Measurements from ENCODE around the gene SPOCK1. TPM values are rescaled to one million over a fixed set of nuclear protein-coding genes. Genes with fewer than 3 reads are reported as not detected.

SPOCK1 gene
- total RNA-seq, 1 donor from 2014 or later, result 6.8 TPM

- FAIRE-seq, result no peak
- Histone ChIP-seq H3K27me3 (ENCODE audit: control insufficient read depth, insufficient read depth, low read length) (no peaks in the 10 kb centered on the region), H3K36me3 (ENCODE audit: control insufficient read depth, insufficient read depth, low read length) (no peaks in the 10 kb centered on the region), H3K4me3 (ENCODE audit: low read depth, low read length) (no peak overlapping the region)
- no peak for DNase-seq (ENCODE audit: low read depth)
- TF ChIP-seq, protein P1, sequence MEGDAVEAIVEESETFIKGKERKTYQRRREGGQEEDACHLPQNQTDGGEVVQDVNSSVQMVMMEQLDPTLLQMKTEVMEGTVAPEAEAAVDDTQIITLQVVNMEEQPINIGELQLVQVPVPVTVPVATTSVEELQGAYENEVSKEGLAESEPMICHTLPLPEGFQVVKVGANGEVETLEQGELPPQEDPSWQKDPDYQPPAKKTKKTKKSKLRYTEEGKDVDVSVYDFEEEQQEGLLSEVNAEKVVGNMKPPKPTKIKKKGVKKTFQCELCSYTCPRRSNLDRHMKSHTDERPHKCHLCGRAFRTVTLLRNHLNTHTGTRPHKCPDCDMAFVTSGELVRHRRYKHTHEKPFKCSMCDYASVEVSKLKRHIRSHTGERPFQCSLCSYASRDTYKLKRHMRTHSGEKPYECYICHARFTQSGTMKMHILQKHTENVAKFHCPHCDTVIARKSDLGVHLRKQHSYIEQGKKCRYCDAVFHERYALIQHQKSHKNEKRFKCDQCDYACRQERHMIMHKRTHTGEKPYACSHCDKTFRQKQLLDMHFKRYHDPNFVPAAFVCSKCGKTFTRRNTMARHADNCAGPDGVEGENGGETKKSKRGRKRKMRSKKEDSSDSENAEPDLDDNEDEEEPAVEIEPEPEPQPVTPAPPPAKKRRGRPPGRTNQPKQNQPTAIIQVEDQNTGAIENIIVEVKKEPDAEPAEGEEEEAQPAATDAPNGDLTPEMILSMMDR (IDR thresholded peaks at IDR 0.05; ENCODE audit: insufficient read depth, low read length, severe bottlenecking), result no peak
Observed at GRCh38 chr5:137082951-137083350, 416.2 kb downstream of the SPOCK1 start.

DNA sequence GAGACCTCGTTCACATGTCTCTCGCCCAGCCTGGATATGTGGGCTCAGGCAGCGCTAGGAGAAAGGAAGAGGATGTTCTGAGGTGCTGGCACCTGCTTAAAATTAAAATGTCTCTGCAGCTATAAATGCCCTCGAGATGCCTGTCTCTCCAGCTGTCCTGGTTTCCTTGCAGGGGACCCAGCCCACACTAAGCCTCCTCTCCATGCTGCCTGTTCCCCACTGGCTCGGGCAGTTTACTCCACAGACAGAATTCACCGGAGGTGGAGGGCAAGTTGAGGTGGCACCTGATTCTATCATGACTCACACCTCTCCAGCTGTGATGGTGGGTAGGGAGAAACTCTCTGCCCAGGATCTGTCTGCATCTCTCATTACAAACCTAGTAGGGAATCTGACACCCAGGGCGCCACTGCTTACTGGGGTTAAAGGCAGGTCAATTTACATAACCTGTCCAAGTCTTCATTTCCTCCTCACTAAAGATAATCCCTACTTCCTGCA lies 420.9 kb downstream of the SPOCK1 start:
- Histone ChIP-seq H3K36me3 (ENCODE audit: control insufficient read depth, insufficient read depth, low read length) (no peaks in the 10 kb centered on the region), H3K27me3 (ENCODE audit: control insufficient read depth, insufficient read depth, low read length) (no peaks in the 10 kb centered on the region), H3K4me3 (ENCODE audit: low read depth, low read length) (no peak overlapping the region)
- peak; percentile 86 for DNase-seq (ENCODE audit: low read depth)
- TF ChIP-seq, protein P1 (IDR thresholded peaks at IDR 0.05; ENCODE audit: insufficient read depth, low read length, severe bottlenecking), result no peak
- peak; percentile 77 for FAIRE-seq

- H3K27me3 ChIP-seq (ENCODE audit: control insufficient read depth, insufficient read depth, low read length), result no peaks in the 10 kb centered on the region
- peak; percentile 78 for DNase-seq (ENCODE audit: low read depth)
- H3K36me3 ChIP-seq (ENCODE audit: control insufficient read depth, insufficient read depth, low read length), result no peaks in the 10 kb centered on the region
- no peak overlapping the region for H3K4me3 ChIP-seq (ENCODE audit: low read depth, low read length)
- TF ChIP-seq, protein P1 (IDR thresholded peaks at IDR 0.05; ENCODE audit: insufficient read depth, low read length, severe bottlenecking), result peak; percentile 92
- no peak for FAIRE-seq
Observed at GRCh38 chr5:137075163-137075970, 423.8 kb downstream of the SPOCK1 start.

DNA sequence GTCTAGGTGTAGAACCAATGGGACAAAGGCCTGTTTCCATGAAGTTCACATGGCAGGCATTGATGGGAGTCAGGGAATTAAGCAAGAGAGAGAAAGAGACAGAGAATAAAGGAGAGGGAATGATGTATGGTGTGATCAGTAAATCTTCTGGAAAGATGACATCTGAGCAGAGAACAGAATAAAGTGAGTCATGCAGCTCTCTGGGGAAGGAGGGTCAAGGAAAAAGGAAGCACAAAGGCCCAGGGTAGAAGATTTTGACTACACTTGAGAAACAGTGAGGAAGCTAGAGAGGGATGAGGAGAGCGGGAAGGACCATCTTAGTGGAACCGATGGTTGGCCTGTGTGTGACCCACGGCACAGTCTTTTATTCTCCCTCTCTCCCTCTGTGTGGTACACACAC lies 425.9 kb downstream of the SPOCK1 start:
- peak; percentile 50 for DNase-seq (ENCODE audit: low read depth)
- Histone ChIP-seq H3K27me3 (ENCODE audit: control insufficient read depth, insufficient read depth, low read length) (no peaks in the 10 kb centered on the region), H3K36me3 (ENCODE audit: control insufficient read depth, insufficient read depth, low read length) (no peaks in the 10 kb centered on the region), H3K4me3 (ENCODE audit: low read depth, low read length) (no peak overlapping the region)
- TF ChIP-seq, protein P1 (IDR thresholded peaks at IDR 0.05; ENCODE audit: insufficient read depth, low read length, severe bottlenecking), result no peak
- no peak for FAIRE-seq

DNA sequence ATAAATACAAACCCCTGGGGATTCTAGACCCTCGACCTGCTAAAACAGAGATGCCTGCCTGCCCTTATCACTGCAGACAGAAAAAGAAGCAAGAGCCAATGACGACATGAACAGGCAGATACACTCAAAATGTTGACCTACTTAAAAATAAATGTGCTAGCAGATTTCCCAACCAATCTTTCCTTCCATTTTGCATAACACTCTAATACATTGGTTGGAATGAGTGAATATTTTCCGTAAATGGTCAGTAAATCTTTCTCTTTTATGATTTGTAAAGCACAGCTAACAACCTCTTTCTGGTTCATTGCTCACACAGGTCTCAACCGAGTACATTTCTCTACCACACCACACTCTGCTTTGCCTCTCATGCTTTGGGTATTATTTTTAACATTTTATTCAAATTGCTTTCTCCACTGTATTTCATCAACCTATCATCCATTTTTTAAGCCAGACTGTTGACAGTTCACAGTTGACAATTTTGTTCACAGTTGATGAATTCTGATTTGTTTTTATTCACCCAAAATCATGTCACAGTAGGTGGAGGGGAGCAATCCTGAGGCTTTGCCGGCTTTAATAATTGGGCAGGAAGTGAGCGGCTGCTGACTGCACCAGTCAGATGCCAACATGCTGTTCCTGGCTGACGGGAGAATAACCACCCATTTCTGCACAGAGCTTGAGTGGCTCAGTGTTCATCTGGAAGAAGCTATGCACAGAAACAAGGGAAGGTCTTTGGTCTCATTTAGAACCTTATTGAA lies 426.6 kb downstream of the SPOCK1 start:
- TF ChIP-seq, protein P1 (IDR thresholded peaks at IDR 0.05; ENCODE audit: insufficient read depth, low read length, severe bottlenecking), result no peak
- Histone ChIP-seq H3K4me3 (ENCODE audit: low read depth, low read length) (no peak overlapping the region), H3K27me3 (ENCODE audit: control insufficient read depth, insufficient read depth, low read length) (no peaks in the 10 kb centered on the region), H3K36me3 (ENCODE audit: control insufficient read depth, insufficient read depth, low read length) (no peaks in the 10 kb centered on the region)
- DNase-seq (ENCODE audit: low read depth) (peak; percentile 37), FAIRE-seq (no peak)

Measured in bronchial epithelial cell (primary cell).